ENCODE data around the gene NMB. TPM values are rescaled to one million over a fixed set of nuclear protein-coding genes. Genes with fewer than 3 reads are reported as not detected.

NMB gene
- total RNA-seq, 1 experiment from 2014 or later, result 10.9 TPM

DNA sequence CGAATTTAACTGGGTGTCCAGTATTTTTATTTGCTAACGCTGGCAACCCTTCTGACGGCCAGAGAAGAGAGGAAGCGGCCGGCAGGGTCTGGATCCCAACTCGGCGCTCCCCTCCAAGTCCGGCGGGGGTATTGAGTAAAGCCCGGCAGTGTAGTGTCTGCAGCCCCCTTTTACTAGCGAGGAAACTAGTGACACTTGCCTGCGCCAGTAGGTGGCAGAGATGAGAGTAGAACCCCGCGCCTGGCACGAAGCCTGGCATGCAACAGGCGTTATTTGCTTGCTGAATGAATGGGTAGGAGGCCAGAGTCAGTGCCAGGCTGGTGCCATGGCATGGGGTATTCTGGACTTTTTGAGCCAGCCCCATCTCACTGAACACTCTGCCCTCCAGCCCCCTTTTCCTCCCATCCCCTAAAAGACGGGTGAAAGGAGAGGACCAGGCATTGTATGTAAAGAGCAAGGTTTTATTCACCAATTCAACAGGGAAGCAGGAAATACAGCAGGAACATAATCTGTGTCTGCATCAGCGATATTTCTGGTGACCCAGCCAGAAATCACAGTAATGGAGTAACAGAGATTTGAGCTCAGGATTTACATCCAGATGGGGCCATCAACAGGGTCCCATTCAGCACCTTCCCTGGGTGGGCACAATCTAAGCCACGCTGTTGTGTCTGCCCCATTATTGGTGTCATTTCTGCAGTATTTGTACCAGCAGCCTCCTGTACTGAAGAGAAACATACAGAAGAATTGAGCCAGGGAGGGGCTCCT, 3.1 kb downstream of the NMB start:
- H3K4me1 Mint-ChIP-seq (ENCODE audit: low read depth, unreplicated experiment), result peaks cover 49% of the 10 kb centered on the region
- no peaks in the 10 kb centered on the region for H3K9me3 Mint-ChIP-seq (ENCODE audit: low read depth, unreplicated experiment)
- no peaks in the 10 kb centered on the region for H3K27me3 Mint-ChIP-seq (ENCODE audit: unreplicated experiment)
- TSS peak; percentile 90 for BruUV-seq (replicated peaks)
- intact Hi-C loops (cut with micrococcal nuclease; ENCODE audit: unreplicated experiment), result loop anchor here (2.0 to 5.0 kb wide), 4 partner anchors 58 to 272 kb away; partner anchors contain the start of gene SEC11A
- H3K36me3 Mint-ChIP-seq (ENCODE audit: insufficient read depth, unreplicated experiment), result peaks cover 82% of the 10 kb centered on the region
- TF ChIP-seq, protein P1, sequence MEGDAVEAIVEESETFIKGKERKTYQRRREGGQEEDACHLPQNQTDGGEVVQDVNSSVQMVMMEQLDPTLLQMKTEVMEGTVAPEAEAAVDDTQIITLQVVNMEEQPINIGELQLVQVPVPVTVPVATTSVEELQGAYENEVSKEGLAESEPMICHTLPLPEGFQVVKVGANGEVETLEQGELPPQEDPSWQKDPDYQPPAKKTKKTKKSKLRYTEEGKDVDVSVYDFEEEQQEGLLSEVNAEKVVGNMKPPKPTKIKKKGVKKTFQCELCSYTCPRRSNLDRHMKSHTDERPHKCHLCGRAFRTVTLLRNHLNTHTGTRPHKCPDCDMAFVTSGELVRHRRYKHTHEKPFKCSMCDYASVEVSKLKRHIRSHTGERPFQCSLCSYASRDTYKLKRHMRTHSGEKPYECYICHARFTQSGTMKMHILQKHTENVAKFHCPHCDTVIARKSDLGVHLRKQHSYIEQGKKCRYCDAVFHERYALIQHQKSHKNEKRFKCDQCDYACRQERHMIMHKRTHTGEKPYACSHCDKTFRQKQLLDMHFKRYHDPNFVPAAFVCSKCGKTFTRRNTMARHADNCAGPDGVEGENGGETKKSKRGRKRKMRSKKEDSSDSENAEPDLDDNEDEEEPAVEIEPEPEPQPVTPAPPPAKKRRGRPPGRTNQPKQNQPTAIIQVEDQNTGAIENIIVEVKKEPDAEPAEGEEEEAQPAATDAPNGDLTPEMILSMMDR (IDR thresholded peaks at IDR 0.05; ENCODE audit: unreplicated experiment), result peak; percentile 80
- H3K4me3 Mint-ChIP-seq (ENCODE audit: low read depth, unreplicated experiment), result peak overlapping the region; percentile 98
- DNase-seq, result peak; percentile 81
- CTCF ChIA-PET, result interaction anchor here (0.8 to 0.9 kb wide), 4 partner anchors 48 to 84 kb away, joined by 3 to 4 read pairs (median 4); no protein-coding TSS in a partner anchor
- peak overlapping the region; percentile 98 for H3K27ac Mint-ChIP-seq (ENCODE audit: unreplicated experiment)

DNA sequence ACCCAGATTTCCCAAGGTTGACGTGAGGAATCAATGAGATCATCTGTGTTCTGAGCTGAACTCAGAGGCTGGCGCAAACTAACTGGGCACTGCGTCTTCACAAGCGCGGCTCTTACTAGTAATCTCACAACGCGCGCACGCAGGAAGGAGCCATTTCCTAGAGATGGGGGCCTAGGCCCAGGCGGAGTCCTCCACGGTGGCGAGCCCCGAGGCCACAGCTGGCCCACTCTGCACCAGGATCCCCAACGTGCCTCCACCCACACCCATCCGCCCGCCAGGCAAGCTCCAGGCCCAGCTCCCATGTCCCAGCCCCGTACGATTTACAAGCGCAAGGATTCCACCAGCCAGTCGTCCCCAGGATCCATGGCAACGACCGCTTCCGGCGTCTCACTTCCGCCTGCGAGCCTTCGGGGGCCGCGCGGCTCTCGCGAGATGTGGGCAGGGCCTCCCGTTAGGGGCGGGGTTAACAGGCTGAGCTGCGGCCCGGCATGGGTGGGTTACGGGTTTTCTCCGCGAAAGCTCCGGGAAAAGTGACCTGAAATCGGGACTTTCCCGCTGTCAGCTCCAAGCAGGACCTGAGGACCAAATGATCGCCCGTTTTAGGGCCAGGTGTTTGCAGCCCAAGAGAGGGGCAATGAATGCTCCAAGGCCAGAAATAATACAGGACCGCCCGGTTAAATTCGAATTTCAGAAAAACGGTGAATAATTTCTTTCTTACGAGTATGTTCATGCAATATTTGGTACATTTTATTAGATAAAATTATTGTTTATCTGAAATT, 3.9 kb downstream of the NMB start, which contains the start of gene WDR73:
TSS of gene WDR73 (minus strand) at position 374 of the 779 bp plus-strand sequence. CDS start at position 365, 9 bp downstream.
- TF ChIP-seq, protein P1 (IDR thresholded peaks at IDR 0.05; ENCODE audit: unreplicated experiment), result no peak
- TSS peak; percentile 85 for BruUV-seq (replicated peaks)
- peaks cover 82% of the 10 kb centered on the region for H3K36me3 Mint-ChIP-seq (ENCODE audit: insufficient read depth, unreplicated experiment)
- H3K27me3 Mint-ChIP-seq (ENCODE audit: unreplicated experiment), result no peaks in the 10 kb centered on the region
- CTCF ChIA-PET, result interaction anchor here (0.8 to 1.2 kb wide), 4 partner anchors 47 to 83 kb away, joined by 3 to 4 read pairs (median 4); no protein-coding TSS in a partner anchor
- peaks cover 45% of the 10 kb centered on the region for H3K4me1 Mint-ChIP-seq (ENCODE audit: low read depth, unreplicated experiment)
- DNase-seq, result peak; percentile 99
- H3K27ac Mint-ChIP-seq (ENCODE audit: unreplicated experiment), result peak within 1 kb of the TSS; percentile 98
- no peaks in the 10 kb centered on the region for H3K9me3 Mint-ChIP-seq (ENCODE audit: low read depth, unreplicated experiment)
- H3K4me3 Mint-ChIP-seq (ENCODE audit: low read depth, unreplicated experiment), result peak within 1 kb of the TSS; percentile 98
- intact Hi-C loops (cut with micrococcal nuclease; ENCODE audit: unreplicated experiment), result loop anchor here (2.0 kb wide), 1 partner anchor 101 kb away; no protein-coding TSS in a partner anchor

DNA sequence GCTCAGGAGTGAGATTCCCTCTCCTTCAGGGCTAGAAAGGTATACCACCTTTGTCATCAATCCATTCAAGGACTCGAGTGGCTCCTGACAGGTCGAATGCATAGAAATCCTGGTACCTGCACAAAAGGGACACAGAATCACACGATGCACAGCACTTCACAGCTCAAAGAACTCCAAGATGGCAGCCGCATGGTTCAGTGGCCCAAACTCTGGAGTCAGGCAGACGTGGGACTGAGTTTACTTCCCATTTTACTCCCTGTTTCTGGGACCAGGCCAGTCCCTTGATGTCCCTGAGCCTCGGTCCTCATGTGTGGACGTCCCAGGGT, 4.5 kb downstream of the NMB start:
- Mint-ChIP-seq H3K27ac (ENCODE audit: unreplicated experiment) (peak overlapping the region; percentile 98), H3K9me3 (ENCODE audit: low read depth, unreplicated experiment) (no peaks in the 10 kb centered on the region), H3K27me3 (ENCODE audit: unreplicated experiment) (no peaks in the 10 kb centered on the region), H3K4me3 (ENCODE audit: low read depth, unreplicated experiment) (peak overlapping the region; percentile 98), H3K36me3 (ENCODE audit: insufficient read depth, unreplicated experiment) (peaks cover 82% of the 10 kb centered on the region), H3K4me1 (ENCODE audit: low read depth, unreplicated experiment) (peaks cover 40% of the 10 kb centered on the region)
- TF ChIP-seq, protein P1 (IDR thresholded peaks at IDR 0.05; ENCODE audit: unreplicated experiment), result no peak
- intact Hi-C loops (cut with micrococcal nuclease; ENCODE audit: unreplicated experiment), result no loop called here
- CTCF ChIA-PET, result interaction anchor here (0.6 to 1.2 kb wide), 2 partner anchors 9 to 65 kb away, joined by 3 read pairs; no protein-coding TSS in a partner anchor
- no peak for DNase-seq
- no TSS peak for BruUV-seq (replicated peaks)

DNA sequence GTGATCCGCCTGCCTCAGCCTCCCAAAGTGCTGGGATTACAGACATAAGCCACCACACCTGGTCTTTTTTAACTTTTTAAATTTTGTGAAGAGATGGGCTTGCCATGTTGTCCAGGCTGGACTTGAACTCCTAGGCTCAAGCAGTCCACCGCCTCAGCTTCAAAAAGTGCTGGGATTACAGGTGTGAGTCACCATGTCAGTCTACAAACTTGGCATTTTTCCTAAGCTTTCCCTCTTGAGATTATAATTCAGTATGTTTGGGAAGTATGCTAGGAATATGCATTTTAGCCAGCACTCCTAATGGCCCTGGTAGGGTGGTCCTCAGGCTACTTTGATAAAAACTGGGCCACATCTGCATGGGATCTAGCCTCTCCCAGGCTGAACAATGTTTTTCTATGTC, 8.3 kb downstream of the NMB start:
- H3K9me3 Mint-ChIP-seq (ENCODE audit: low read depth, unreplicated experiment), result no peaks in the 10 kb centered on the region
- BruUV-seq (replicated peaks), result no TSS peak
- no peak overlapping the region for H3K27ac Mint-ChIP-seq (ENCODE audit: unreplicated experiment)
- CTCF ChIA-PET, result interaction anchor here (0.8 kb wide), 1 partner anchor 1462 kb away, joined by 5 read pairs; no protein-coding TSS in a partner anchor
- H3K4me1 Mint-ChIP-seq (ENCODE audit: low read depth, unreplicated experiment), result peaks cover 19% of the 10 kb centered on the region
- intact Hi-C loops (cut with micrococcal nuclease; ENCODE audit: unreplicated experiment), result no loop called here
- peaks cover 90% of the 10 kb centered on the region for H3K36me3 Mint-ChIP-seq (ENCODE audit: insufficient read depth, unreplicated experiment)
- H3K27me3 Mint-ChIP-seq (ENCODE audit: unreplicated experiment), result no peaks in the 10 kb centered on the region
- TF ChIP-seq, protein P1 (IDR thresholded peaks at IDR 0.05; ENCODE audit: unreplicated experiment), result no peak
- no peak for DNase-seq
- H3K4me3 Mint-ChIP-seq (ENCODE audit: low read depth, unreplicated experiment), result no peak overlapping the region

Data from Calu3 (cell line).